HepG2 (cell line): ENCODE measurements around the gene CSNK1A1. TPM values are rescaled to one million over a fixed set of nuclear protein-coding genes. Genes with fewer than 3 reads are reported as not detected.

Experiments used
- DMTF1 ChIP-seq: sonication (generic); formaldehyde crosslinking; IDR thresholded peaks from 2 replicates; pipeline ENCODE4 v1.4.0; 2020; ENCODE audit warnings: mild to moderate bottlenecking, missing genetic modification reagents
- ETV6 ChIP-seq: sonication (generic); formaldehyde crosslinking; conservative IDR thresholded peaks from 2 replicates; pipeline ENCODE4 v1.4.0; 2020; ENCODE audit warnings: missing genetic modification reagents
- ISX ChIP-seq: sonication (generic); formaldehyde crosslinking; conservative IDR thresholded peaks from 2 replicates; pipeline ENCODE4 v1.5.0; 2020; ENCODE audit warnings: missing genetic modification reagents
- KDM4B ChIP-seq: sonication (generic); formaldehyde crosslinking; IDR thresholded peaks from 2 replicates; pipeline ENCODE4 v1.4.0; 2020; ENCODE audit warnings: missing genetic modification reagents
- MYC ChIP-seq: sonication (generic); formaldehyde crosslinking; IDR thresholded peaks from 2 replicates; pipeline ENCODE4 v1.9.0; 2021; ENCODE audit warnings: missing genetic modification reagents, borderline replicate concordance
- NKX3-1 ChIP-seq: sonication (generic); formaldehyde crosslinking; IDR thresholded peaks from 2 replicates; pipeline ENCODE4 v1.5.0; 2020; ENCODE audit warnings: missing genetic modification reagents
- RXRA ChIP-seq: sonication (generic); formaldehyde crosslinking; IDR thresholded peaks from 2 replicates; pipeline ENCODE4 v1.5.1; 2020; ENCODE audit warnings: missing genetic modification reagents
- TEF ChIP-seq: sonication (generic); formaldehyde crosslinking; IDR thresholded peaks from 2 replicates; pipeline ENCODE4 v1.5.0; 2020; ENCODE audit warnings: missing genetic modification reagents
- THAP7 ChIP-seq: sonication (generic); formaldehyde crosslinking; IDR thresholded peaks from 2 replicates; pipeline ENCODE4 v1.8.1; 2023; ENCODE audit warnings: mild to moderate bottlenecking, missing genetic modification reagents
- ZFP90 ChIP-seq: sonication (generic); formaldehyde crosslinking; IDR thresholded peaks from 2 replicates; pipeline ENCODE4 v1.8.0; 2022; ENCODE audit warnings: missing genetic modification reagents, mild to moderate bottlenecking, inconsistent platforms, borderline replicate concordance
- ZNF598 ChIP-seq: sonication (generic); formaldehyde crosslinking; IDR thresholded peaks from 2 replicates; pipeline ENCODE4 v1.5.1; 2020; ENCODE audit warnings: mild to moderate bottlenecking, missing genetic modification reagents, borderline replicate concordance
- ZNF770 ChIP-seq: sonication (generic); formaldehyde crosslinking; IDR thresholded peaks from 2 replicates; pipeline ENCODE4 v1.5.0; 2020; ENCODE audit warnings: mild to moderate bottlenecking, missing genetic modification reagents
- polyA plus RNA-seq, 8 experiments: library from polyadenylated mRNA; depleted of rRNA in 3 of 8; stranded (reverse) in 7 of 8; unstranded in 1 of 8; fragments of >200 nt; fragmentation: Illumina TruSeq in 4 of 8; extraction: Trizol in 4 of 8; gene quantifications; 2 replicates each; pipeline versions ENCODE4 v1.2.1 to v1.2.3, GENCODE V29; 2011 to 2016; ENCODE audit warnings: low read depth in 4 of 8, missing spikeins in 1 of 8, mixed read lengths in 1 of 8; ENCODE audit not compliant: insufficient read depth in 1 of 8
- total RNA-seq, 5 experiments: library from RNA; depleted of rRNA; stranded (reverse); fragments of >200 nt; fragmentation: Illumina TruSeq; extraction: Trizol; gene quantifications; 2 replicates each; pipeline ENCODE4 v1.2.3, GENCODE V29; 2016; ENCODE audit warnings: low read depth in 1 of 5
- TF ChIP-seq, protein P1 (sequence below): sonication (generic); formaldehyde crosslinking; IDR thresholded peaks from 2 replicates; pipeline ENCODE4 v1.9.0; 2021; ENCODE audit warnings: missing genetic modification reagents, borderline replicate concordance
- TF ChIP-seq, protein P2 (sequence below): sonication (generic); formaldehyde crosslinking; IDR thresholded peaks from 2 replicates; pipeline ENCODE4 v1.4.0; 2020; ENCODE audit warnings: mild to moderate bottlenecking, low read depth, missing genetic modification reagents
- TF ChIP-seq, protein P3 (sequence below): sonication (generic); formaldehyde crosslinking; IDR thresholded peaks from 2 replicates; pipeline ENCODE4 v1.5.1; 2020; ENCODE audit warnings: mild to moderate bottlenecking, missing genetic modification reagents, moderate library complexity
- TF ChIP-seq, protein P4 (sequence below): sonication (generic); formaldehyde crosslinking; IDR thresholded peaks from 2 replicates; pipeline ENCODE4 v1.8.0; 2022; ENCODE audit warnings: missing genetic modification reagents, low read depth, mild to moderate bottlenecking, borderline replicate concordance

The CSNK1A1 gene
- total and polyA plus RNA-seq, 2 of the 13 experiments (the other 11 are each of a cell fraction or from before 2014, with no cell fraction given): 89.0 to 149 TPM

- TF ChIP-seq RXRA (CRISPR knock-in tag) (no peak; the same call in none of the 2 replicates), NKX3-1 (CRISPR knock-in tag) (no peak; the same call in 1 of the 2 replicates), MYC (CRISPR knock-in tag) (peak; percentile 56; the same call in 1 of the 2 replicates), ZNF770 (CRISPR knock-in tag) (0 out of 2 replicates have a peak, but pooled peaks have one; percentile 18), ZFP90 (CRISPR knock-in tag) (no peak), KDM4B (CRISPR knock-in tag) (0 out of 2 replicates have a peak, but pooled peaks have one; percentile 20), THAP7 (CRISPR knock-in tag) (peak; percentile 42; the same call in 1 of the 2 replicates), TEF (CRISPR knock-in tag) (no peak), DMTF1 (CRISPR knock-in tag) (no peak), ETV6 (CRISPR knock-in tag) (0 out of 2 replicates have a peak, but pooled peaks have one; percentile 58), ZNF598 (peak; percentile 42; the same call in 1 of the 2 replicates), ISX (no peak)
- TF ChIP-seq, protein P1, sequence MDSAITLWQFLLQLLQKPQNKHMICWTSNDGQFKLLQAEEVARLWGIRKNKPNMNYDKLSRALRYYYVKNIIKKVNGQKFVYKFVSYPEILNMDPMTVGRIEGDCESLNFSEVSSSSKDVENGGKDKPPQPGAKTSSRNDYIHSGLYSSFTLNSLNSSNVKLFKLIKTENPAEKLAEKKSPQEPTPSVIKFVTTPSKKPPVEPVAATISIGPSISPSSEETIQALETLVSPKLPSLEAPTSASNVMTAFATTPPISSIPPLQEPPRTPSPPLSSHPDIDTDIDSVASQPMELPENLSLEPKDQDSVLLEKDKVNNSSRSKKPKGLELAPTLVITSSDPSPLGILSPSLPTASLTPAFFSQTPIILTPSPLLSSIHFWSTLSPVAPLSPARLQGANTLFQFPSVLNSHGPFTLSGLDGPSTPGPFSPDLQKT: no peak
- TF ChIP-seq, protein P2, sequence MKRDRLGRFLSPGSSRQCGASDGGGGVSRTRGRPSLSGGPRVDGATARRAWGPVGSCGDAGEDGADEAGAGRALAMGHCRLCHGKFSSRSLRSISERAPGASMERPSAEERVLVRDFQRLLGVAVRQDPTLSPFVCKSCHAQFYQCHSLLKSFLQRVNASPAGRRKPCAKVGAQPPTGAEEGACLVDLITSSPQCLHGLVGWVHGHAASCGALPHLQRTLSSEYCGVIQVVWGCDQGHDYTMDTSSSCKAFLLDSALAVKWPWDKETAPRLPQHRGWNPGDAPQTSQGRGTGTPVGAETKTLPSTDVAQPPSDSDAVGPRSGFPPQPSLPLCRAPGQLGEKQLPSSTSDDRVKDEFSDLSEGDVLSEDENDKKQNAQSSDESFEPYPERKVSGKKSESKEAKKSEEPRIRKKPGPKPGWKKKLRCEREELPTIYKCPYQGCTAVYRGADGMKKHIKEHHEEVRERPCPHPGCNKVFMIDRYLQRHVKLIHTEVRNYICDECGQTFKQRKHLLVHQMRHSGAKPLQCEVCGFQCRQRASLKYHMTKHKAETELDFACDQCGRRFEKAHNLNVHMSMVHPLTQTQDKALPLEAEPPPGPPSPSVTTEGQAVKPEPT (CRISPR knock-in tag): no peak
- TF ChIP-seq, protein P3, sequence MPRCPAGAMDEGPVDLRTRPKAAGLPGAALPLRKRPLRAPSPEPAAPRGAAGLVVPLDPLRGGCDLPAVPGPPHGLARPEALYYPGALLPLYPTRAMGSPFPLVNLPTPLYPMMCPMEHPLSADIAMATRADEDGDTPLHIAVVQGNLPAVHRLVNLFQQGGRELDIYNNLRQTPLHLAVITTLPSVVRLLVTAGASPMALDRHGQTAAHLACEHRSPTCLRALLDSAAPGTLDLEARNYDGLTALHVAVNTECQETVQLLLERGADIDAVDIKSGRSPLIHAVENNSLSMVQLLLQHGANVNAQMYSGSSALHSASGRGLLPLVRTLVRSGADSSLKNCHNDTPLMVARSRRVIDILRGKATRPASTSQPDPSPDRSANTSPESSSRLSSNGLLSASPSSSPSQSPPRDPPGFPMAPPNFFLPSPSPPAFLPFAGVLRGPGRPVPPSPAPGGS (CRISPR knock-in tag): peak; percentile 44; the same call in 1 of the 2 replicates
- TF ChIP-seq, protein P4, sequence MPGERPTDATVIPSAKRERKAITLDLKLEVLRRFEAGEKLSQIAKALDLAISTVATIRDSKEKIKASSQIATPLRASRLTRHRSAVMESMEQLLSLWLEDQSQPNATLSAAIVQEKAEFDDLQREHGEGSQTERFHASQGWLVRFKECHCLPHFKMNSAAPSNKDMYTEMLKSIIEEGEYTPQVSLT (CRISPR knock-in tag): no peak
Measured at GRCh38 chr5:149551227-149552037, at the start of gene CSNK1A1 (continued).
